Adrenal gland (tissue), 5 donors: ENCODE measurements around the gene SCUBE1.

Experiments
- POLR2A ChIP-seq, 2 donors: fragments of 450-650 bp; IDR thresholded peaks; one replicate each; pipeline ENCODE4 v1.6.1; 2017; ENCODE audit warnings: antibody characterized with exemption in 2 of 2, mild to moderate bottlenecking in 2 of 2, moderate library complexity in 1 of 2
- TF ChIP-seq, protein P1 (sequence below), 6 experiments: fragments of 450-650 bp in 4 of 6; fragments of 200-600 bp in 2 of 6; sonication (generic) in 1 of 6; IDR thresholded peaks; 1 replicate in 5 of 6; 2 replicates in 1 of 6; pipeline versions ENCODE4 v1.5.1 to v1.8.0; 2016 to 2021; ENCODE audit warnings: antibody characterized with exemption in 6 of 6, mild to moderate bottlenecking in 2 of 6, moderate library complexity in 1 of 6
- donor health status: DM: no; HTN: no; CAD: no.

- TF ChIP-seq, protein P1, sequence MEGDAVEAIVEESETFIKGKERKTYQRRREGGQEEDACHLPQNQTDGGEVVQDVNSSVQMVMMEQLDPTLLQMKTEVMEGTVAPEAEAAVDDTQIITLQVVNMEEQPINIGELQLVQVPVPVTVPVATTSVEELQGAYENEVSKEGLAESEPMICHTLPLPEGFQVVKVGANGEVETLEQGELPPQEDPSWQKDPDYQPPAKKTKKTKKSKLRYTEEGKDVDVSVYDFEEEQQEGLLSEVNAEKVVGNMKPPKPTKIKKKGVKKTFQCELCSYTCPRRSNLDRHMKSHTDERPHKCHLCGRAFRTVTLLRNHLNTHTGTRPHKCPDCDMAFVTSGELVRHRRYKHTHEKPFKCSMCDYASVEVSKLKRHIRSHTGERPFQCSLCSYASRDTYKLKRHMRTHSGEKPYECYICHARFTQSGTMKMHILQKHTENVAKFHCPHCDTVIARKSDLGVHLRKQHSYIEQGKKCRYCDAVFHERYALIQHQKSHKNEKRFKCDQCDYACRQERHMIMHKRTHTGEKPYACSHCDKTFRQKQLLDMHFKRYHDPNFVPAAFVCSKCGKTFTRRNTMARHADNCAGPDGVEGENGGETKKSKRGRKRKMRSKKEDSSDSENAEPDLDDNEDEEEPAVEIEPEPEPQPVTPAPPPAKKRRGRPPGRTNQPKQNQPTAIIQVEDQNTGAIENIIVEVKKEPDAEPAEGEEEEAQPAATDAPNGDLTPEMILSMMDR (IDR thresholded peaks at IDR 0.05): no peak
- TF ChIP-seq POLR2A (IDR thresholded peaks at IDR 0.05): no peak
These were observed 89.3 kb downstream of the SCUBE1 start for GRCh38 chr22:43253839-43254238.
